ENCODE measurements around the gene ZNF335. TPM values are rescaled to one million over a fixed set of nuclear protein-coding genes. Genes with fewer than 3 reads are reported as not detected.

The ZNF335 gene
- total and polyA plus RNA-seq, 2 of the 8 experiments (the other 6 are each of a cell fraction or from before 2014, with no cell fraction given): 12.4 to 14.6 TPM

DNA sequence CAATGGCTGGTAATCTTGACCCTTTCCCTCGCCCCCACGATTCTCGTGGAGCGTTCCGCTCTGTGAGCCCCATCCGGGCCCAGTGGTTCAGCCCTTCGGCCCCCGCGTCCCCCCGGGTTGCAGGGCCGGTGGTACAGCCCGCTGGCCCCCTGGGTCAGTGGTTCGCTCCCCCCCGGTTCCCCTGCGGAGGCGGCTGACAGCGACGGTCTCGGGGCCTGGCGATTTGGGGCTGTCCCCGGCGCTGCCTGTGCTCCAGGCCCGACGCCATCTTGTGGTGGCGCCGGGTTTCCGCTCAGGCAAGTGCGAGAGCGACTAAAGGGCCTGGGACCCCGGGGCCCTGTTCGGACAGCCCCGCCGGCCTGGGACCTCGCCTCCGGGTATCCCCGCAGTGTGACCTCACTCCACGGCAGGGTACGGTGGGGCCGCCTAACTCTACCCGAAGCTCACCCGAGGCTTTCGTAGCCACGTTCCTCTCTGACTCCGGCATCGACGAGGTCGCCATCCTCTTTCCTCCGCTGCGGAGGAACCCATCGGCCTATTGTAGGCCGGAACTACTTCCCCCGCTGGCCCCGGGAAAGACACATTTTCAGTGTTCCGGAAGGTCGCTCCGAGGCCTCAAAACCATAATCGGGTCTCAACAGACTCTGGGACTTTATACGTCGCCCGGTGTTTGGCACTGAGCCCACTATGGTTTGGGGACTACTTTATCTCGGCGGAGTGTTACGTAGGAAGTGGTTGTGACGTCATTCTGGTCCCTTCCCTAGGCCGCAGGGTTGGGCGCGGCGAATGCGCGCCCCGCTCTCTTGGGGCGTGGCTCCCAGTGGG, at the start of gene ZNF335 (continued):
- peak; percentile 2; the same call in 1 of the 2 replicates for TF ChIP-seq KDM1A (IDR thresholded peaks at IDR 0.05; ENCODE audit: borderline replicate concordance, low read length)
- no peak for TF ChIP-seq EZH2 (IDR thresholded peaks at IDR 0.05; ENCODE audit: low read depth, low read length, severe bottlenecking)
- peak; percentile 22 for TF ChIP-seq NANOG (IDR thresholded peaks at IDR 0.05; ENCODE audit: insufficient read depth, low read depth, low read length, poor library complexity, severe bottlenecking)
- TF ChIP-seq BACH1 (IDR thresholded peaks at IDR 0.05; ENCODE audit: low read length): no peak
- no peak for TF ChIP-seq BCL11A (IDR thresholded peaks at IDR 0.05; ENCODE audit: low read depth in 2 of 2, low read length in 2 of 2)
- TF ChIP-seq SP2 (IDR thresholded peaks at IDR 0.05; ENCODE audit: low read length): no peak
- no peak for TF ChIP-seq CBX5 (IDR thresholded peaks at IDR 0.05; ENCODE audit: low read depth, low read length)
- TF ChIP-seq, protein P1, sequence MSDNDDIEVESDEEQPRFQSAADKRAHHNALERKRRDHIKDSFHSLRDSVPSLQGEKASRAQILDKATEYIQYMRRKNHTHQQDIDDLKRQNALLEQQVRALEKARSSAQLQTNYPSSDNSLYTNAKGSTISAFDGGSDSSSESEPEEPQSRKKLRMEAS (IDR thresholded peaks at IDR 0.05): peak; percentile 46
- peak; percentile 16; the same call in 1 of the 2 replicates for TF ChIP-seq E2F6 (IDR thresholded peaks at IDR 0.05)
- 0 out of 2 replicates have a peak, but pooled peaks have one; percentile 14 for TF ChIP-seq RXRA (IDR thresholded peaks at IDR 0.05; ENCODE audit: insufficient read depth, low read depth, low read length)
- TF ChIP-seq SAP30 (IDR thresholded peaks at IDR 0.05; ENCODE audit: insufficient read depth, insufficient replicate concordance, low read length): no peak
- TF ChIP-seq EP300 (IDR thresholded peaks at IDR 0.05; ENCODE audit: borderline replicate concordance in 1 of 2, low read depth in 2 of 2, low read length in 2 of 2): peak in 1 of 2 experiments; percentile 99; a peak in 2 of 3 replicates
- no peak for TF ChIP-seq CEBPB (IDR thresholded peaks at IDR 0.05; ENCODE audit: low read depth, low read length)
- TF ChIP-seq POLR2A (IDR thresholded peaks at IDR 0.05; ENCODE audit: control extremely low read depth in 1 of 2, low read depth in 2 of 2, low read length in 2 of 2): peak in 1 of 2 experiments; percentile 88; a peak in 2 of 3 replicates
- TF ChIP-seq KDM4A (IDR thresholded peaks at IDR 0.05; ENCODE audit: low read depth, low read length, severe bottlenecking): peak; percentile 11
- peak; percentile 45; the same call in 1 of the 2 replicates for TF ChIP-seq SIX5 (IDR thresholded peaks at IDR 0.05; ENCODE audit: low read depth, low read length)
- TF ChIP-seq, protein P2, sequence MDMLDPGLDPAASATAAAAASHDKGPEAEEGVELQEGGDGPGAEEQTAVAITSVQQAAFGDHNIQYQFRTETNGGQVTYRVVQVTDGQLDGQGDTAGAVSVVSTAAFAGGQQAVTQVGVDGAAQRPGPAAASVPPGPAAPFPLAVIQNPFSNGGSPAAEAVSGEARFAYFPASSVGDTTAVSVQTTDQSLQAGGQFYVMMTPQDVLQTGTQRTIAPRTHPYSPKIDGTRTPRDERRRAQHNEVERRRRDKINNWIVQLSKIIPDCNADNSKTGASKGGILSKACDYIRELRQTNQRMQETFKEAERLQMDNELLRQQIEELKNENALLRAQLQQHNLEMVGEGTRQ (IDR thresholded peaks at IDR 0.05; ENCODE audit: low read length): no peak
- no peak for TF ChIP-seq GABPA (IDR thresholded peaks at IDR 0.05; ENCODE audit: borderline replicate concordance, insufficient read depth, low read length)
- peak; percentile 71 for TF ChIP-seq SP1 (IDR thresholded peaks at IDR 0.05; ENCODE audit: low read depth, low read length)
- peak; percentile 71; the same call in 1 of the 2 replicates for TF ChIP-seq GTF2F1 (IDR thresholded peaks at IDR 0.05; ENCODE audit: borderline replicate concordance, low read depth, low read length)

Data from H1 (cell line).